ENCODE results near the gene ATP10B.

The ATP10B gene

DNA sequence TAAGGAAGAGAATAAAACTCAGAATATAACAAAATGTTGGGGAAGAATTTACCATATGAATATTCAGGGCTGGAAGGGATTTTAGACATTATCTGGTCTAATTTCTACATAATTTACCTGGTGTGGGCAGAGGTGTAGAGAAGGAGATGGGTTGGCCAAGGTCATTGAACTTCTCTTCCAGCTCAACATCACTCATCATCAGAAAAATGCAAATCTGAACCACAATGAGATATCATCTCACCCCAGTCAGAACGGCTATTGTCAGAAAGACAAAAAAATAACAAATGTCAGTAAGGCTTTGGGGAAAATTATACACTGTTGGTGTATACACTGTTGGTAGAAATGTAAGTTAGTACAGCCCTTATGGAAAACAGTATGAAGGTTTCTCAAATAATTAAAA, 308.6 kb downstream of the ATP10B start:
- no peak for DNase-seq

DNA sequence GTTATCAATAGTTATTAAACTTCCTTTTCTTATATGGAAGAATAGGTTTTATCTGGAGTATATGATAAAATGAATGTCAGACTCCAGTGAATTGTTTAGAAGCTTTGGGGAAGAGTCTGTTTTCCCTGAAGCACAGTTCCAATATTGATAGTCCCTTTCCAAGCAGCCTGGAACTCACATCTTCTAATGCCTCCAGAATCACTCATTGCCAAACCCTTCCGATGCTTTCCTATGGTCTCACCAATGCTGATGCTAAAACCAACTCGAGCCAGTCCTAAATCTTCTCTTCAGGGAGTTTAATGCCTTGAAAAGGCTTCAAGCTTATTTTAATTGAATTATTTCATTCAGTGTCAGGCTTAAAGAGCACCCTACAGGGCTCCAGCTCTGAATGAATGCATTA, 309.2 kb downstream of the ATP10B start:
- DNase-seq, result no peak

DNA sequence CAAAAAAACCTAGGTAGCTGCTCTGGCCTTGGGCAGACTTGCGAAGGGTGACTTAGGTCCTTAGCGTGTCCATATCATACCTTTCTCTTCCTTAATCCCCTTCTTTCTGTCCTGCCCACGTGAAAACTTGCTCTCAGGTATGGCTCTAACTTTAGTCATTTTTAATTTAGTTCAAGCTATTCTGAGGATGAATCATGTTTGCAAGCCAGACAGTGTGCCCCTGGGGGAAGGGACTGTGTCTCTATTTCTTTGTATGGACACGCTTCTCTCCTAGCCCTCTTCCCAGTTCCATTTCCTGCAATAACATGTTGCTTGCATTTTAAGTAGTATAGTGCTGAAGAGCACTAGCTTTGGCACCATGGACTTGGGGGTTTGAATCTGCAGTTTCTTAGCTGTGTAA, 309.7 kb downstream of the ATP10B start:
- DNase-seq, result no peak

DNA sequence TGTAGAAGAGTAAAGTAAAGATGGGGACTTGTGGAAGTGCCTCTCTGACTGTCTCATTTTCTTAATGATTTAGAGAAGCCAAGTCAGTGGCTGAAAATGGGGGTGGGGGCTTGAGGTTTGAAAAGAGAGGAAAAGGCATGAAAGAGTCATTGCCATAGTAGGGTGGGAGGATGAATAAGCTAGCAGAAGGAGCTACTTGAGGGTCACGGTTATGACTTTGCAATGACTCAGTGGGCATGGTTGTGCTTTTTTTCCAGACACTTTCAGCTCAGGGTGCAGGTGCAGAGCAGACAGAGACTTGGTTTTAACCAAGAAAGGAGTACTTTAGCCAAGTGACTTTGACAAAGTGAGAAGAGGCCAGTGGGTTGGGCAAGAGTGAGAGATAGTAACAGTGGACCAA, 312.6 kb downstream of the ATP10B start:
- DNase-seq, result no peak

DNA sequence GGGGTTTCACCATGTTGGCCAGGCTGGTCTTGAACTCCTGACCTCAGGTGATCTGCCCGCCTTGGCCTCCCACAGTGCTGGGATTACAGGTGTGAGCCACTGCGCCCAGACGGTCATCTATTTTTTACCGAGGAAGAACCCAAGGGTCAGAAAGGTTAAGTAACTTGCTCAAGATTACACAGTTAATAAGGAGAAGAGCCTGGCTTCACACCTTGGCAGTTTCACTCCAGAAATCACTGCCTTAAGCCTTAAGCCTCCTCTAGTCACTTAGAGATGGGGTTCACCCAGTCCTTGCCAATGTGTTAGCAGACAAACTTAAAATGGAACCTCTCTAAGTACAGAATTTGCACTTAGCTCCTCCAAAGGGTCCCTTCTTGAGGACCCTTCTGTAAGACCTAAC, 314.1 kb downstream of the ATP10B start:
- DNase-seq, result no peak

DNA sequence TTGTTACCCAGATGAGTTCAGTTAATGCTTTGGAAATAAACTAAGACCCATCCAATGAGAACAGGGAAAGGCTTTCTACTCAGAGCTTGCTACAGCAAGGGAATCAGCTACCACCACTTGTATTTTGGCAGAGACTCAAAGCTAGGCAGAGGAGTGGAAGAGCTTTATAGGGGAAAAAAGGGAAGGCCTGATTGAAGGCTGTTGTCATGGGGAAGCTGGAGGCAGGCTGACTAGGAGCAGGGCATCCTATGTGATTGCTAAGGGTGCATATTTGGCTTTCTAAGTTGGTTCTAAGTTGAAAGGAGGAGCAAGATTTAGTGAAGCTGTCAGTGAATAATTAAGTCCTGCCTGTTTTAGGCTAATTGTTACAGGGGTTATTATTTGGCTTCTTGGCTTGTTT, 314.9 kb downstream of the ATP10B start:
- no peak for DNase-seq

DNA sequence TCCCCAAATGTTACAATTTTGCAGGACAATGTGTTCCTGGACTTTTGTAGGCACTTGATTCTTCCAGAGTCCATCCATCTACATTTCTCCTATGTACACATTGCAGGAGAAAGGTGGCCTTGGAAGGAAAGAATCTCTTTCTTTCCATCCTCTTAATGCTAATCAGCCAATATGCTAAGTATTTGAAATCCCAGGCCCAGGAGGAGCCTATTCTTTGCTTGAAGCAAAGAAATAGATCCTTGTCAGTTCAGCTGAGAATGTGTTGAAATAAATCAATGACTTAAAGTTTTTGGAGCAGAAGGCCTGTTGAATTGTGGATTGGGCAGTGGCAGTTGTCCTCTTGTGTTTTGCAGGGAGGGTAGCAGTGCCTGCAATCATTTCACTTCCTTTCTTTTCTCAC, 317.1 kb downstream of the ATP10B start:
- DNase-seq, result no peak

DNA sequence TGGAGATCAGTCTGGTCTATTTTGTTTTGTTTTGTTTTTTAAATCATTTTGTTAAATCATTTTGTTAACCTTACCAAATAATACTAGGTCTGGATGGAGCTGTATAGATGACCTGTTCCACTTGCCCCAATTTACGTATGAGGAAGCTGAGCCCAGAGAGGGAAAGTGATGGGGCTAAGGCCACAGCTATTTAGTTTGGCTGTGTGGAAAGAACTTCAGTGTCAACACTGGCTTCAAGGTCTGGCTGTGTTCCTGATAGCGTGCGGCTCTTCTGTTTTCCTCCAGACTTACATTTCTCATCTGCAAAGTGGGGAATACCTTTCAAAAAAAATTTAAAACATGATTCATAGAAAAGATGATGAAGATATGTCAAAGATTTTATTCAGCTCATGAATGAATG, 317.9 kb downstream of the ATP10B start:
- no peak for DNase-seq

DNA sequence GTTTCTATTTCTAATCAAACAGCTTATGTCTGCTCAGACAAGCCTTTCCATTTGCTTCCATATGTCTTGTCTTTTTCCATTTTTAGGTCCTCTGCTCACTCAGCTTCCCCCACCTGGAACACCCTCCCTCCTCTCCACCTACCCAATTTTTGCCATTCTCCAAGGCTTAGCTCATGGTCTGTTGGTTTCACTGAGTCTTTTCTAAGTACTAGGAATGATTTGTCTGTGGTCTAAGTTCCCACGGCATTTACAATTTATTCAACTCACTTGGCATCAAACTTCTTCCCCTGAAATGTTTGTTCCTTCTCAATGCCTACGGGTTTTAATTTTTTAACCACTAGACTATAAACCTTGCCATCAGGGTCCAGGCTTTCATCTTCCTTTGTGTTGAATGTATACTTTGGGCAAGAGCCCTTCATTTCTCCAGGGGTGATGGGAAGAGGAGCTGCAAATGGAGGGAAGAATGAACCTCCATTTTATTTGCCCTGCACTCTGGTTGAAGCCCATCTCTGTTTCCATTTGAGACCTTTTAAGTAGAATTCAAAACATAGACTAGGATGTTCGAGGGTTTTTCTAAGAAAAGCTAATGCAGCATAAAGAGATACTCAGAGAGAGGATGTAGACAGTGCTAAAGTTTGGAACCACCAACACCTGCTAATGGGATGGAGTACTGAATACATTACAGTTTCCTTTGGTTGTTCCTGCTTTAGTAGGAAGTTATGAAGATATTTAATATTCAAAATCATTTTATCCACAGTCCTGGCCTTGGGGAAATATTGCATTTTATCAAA, 326.3 kb downstream of the ATP10B start:
- DNase-seq, result no peak

DNA sequence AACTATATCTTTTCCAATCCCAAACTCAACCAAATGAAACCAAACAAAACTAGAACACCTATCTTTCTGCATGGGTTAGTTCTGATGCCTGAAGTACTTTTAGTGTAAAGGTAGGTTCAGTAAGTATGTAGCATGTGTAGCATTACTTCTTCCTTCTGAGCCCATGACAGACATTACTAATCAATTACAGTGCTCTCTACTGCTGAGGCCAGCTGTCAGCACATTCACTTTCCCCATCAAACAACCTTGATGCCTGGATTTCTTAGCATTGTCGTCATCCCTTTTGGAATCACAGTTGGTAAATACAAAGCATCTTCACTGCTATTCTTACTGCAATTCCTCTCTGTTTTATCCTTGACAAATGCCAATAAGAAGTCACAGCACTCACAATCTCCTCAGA, 327.2 kb downstream of the ATP10B start:
- no peak for DNase-seq

DNA sequence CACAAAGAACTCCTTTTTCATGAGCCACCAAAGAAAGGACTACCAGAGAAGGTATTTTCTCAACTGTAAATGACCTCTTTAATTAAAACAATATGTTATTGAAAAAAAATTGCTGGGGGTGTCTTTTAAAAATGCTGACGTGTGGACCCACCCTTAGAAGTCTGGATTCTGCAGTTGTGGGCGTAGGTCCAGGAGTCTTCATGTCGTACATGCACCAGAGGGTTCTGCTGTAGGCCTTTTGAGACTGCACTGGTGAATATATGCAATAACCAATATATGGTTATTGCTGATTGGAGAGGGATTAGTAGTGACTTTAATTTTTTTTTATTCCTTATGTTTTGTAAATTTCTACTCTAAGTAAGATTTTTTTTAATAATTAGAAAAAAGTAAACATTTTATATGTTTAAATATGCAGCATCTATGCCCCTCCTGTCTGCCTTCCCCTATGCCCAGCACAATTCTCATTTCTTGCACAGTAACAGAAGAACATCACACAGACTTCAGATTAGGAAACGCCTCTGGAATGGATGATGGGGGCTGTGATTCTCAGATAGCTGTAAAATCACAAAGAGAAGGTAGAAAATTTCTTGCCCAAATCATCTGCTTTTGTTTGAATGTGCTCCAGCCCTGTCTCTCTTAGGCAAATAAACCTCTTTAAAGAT, 328.4 kb downstream of the ATP10B start:
- DNase-seq, result no peak

DNA sequence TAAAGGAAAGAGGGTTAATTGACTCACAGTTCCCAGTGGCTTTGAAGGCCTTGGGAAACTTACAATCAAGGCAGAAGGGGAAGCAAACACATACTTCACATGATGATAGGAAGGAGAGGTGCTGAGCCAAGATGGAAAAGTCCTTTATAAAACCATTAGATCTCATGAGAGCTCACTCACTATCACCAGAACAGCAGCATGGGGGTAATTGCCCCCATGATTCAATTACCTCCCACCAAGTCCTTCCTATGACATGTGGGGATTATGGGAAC, 330.7 kb downstream of the ATP10B start:
- no peak for DNase-seq

DNA sequence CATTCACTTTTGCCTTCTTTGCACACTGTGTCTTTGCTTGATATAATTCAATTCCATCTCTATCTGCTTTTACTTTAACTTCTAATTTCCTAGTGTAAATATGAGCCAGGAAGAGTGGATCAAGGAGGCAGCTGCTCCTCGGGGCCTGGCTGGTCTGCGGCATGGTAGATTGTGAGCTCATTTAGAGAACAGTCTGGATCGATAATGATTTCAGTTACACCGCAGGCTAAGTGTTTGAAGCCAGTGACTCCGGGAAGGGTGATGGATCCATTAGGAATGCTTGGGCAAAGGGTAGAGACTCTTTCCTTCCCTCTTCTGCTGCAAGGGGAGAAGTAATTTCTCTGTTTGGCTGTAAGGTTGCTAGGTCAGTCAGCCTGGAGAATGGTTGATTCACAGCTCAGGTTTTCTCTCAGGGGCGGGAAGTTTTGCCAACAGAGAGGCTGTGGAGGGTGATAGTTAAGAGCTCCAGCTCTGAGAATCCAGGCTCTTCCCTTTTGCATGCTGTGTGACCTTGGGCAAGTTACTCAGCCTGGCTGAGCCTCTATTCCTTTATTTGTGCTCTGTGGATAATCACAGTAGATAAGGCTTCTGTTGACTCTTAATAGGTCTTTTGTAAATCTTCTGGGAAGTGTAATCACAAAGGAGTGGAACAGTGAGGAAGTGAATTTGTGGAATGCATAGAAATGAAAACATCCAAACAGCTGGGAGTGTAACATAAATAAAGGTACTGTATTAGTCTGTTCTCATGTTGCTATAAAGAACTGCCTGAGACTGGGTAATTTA, 331.2 kb downstream of the ATP10B start:
- no peak for DNase-seq

DNA sequence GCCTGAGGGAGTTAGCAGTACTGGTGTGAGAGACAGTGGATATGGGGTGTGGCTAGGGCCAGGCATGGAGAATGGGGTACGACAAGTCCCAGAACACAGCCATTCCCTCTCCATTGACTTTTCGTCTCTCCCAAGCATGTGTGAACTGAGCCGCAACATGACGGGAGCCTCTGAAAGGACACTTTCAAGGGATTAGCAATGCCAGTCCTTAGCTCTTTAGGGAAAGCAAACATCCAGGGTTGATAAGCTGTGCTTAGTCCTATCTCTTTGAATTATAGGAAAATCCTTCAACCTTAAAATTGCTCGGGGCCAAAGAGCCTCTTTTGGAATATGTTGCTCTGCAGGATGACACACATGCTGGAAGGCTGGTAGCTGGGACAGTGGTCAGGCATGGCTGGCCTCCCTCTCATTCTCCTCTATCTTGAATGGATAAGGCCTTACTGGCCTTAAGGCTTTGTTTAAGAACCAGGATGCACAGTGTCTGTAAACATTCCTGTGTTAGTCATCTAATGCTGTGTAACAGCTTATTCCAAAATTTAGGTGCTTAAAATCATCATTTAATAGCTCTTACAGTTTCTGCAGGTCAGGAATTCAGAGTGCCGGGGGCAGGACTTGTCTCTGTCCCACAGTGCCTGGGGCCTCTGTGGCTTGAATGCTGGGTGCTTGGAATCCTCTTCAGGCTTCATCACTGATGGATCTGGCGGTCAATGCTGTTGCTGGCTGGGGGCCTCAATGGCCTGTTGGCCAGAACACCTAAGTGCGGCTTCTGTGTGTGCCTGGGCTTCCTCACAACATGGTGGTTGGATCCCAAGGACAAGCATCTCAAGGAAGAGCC, 335.1 kb downstream of the ATP10B start:
- no peak for DNase-seq

DNA sequence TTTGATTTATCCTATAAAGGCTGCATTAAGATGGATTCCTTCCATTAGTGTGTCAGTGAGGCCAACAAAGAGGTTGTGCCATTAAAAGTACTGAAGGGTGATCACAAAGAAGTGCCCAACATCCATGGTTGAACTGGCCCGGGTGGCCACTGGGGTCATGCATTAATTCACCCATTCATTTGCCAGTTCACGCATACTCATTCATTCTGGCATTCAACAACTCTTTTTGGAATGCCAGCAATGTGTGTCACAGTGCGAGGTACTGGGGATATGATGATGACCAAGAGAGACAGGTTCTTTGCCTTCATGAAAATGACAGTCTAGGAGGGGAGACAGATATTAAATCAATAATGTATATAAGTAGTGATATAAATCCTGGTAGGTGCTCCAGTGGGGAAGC, 337.1 kb downstream of the ATP10B start:
- no peak for DNase-seq

DNA sequence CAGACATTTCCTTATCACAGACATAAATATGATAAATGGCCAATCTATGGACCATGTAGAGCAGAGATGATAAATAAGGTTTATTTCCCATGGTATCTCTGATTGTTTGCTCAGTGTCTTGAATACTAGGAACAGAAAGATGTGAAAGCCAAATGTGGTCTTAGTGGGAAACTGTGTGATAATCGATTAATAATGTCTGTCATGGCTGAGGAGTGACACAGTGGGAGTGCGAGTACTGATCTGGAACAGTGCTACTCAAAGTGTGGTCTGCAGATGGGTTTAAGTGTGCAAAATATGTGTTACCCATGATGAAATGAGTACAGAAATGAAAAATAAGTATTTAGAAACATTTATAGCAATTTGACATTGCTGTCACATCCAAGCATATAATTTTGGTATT, 337.8 kb downstream of the ATP10B start:
- DNase-seq, result no peak

DNA sequence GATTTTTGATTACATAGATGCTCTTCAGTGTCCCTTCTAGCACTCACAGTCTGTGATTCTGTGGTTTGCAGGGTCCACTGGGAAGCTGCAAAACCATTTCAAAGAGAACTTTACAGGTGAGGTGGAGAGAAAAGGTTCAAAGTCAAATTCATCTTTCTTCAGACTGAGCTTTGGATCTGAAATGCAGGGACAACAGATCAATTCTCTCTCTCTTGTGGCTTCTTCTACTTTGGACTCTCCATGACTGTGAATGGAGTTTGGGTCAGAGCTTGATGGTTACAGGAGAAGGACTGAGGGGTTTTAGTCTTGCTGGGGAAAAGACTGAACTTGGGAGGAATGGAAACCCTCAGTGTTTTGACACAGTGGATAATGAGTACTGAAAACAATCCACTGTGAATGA, 338.5 kb downstream of the ATP10B start:
- no peak for DNase-seq

All from CD4-positive, alpha-beta T cell treated with Interferon alpha-2 for 1 hour (primary cell).